OCI-LY7 (cell line): ENCODE measurements around the gene FGD3. TPM values are rescaled to one million over a fixed set of nuclear protein-coding genes. Genes with fewer than 3 reads are reported as not detected.

Source experiments
- BruUV-seq: library from RNA; stranded (reverse); fragments of 400-500 nt; replicated peaks from 2 replicates; lab custom pipeline; 2021; lab: Mats Ljungman, UMichigan
- CTCF ChIA-PET: fragments of 300-600 bp; sonication (Branson Sonifier 250); formaldehyde crosslinking; loops from one replicate; lab custom pipeline; 2022; ENCODE audit warnings: antibody characterized with exemption; ENCODE audit not compliant: unreplicated experiment; lab: Charles Lee
- POLR2A ChIA-PET: fragments of 300-600 bp; sonication (Branson Sonifier 250); formaldehyde crosslinking; loops from one replicate; lab custom pipeline; 2022; ENCODE audit warnings: antibody characterized with exemption; lab: Charles Lee
- DNase-seq: peaks from one replicate; pipeline ENCODE4 v3.0.0-alpha.2; 2015; ENCODE audit warnings: low spot score
- H2AFZ ChIP-seq: fragments of 200-600 bp; sonication (generic), shearing (Covaris generic); 2 replicates; pipeline ENCODE4 v1.6.1; 2014; ENCODE audit warnings: mild to moderate bottlenecking, antibody characterized with exemption, low read length, moderate library complexity
- H3K27ac ChIP-seq: fragments of 200-600 bp; sonication (generic); 2 replicates; pipeline ENCODE4 v1.5.1; 2014; ENCODE audit warnings: mixed run types, low read depth, mild to moderate bottlenecking, moderate library complexity, low read length, inconsistent platforms; ENCODE audit not compliant: poor library complexity, severe bottlenecking
- H3K36me3 ChIP-seq: fragments of 200-600 bp; sonication (generic); 2 replicates; pipeline ENCODE4 v1.6.1; 2014; ENCODE audit warnings: mild to moderate bottlenecking, antibody characterized with exemption, low read length, moderate library complexity, mixed read lengths; ENCODE audit not compliant: insufficient read depth
- H3K4me1 ChIP-seq: fragments of 200-600 bp; sonication (generic); 2 replicates; pipeline ENCODE4 v1.5.1; 2014; ENCODE audit warnings: mild to moderate bottlenecking, low read length; ENCODE audit not compliant: insufficient read depth, poor library complexity, severe bottlenecking
- H3K4me2 ChIP-seq: fragments of 200-600 bp; sonication (generic); 2 replicates; pipeline ENCODE4 v1.6.1; 2014; ENCODE audit warnings: mild to moderate bottlenecking, low read length
- H3K4me3 ChIP-seq: fragments of 200-600 bp; sonication (generic); 2 replicates; pipeline ENCODE4 v1.5.1; 2014; ENCODE audit warnings: mild to moderate bottlenecking, low read depth, low read length; ENCODE audit not compliant: poor library complexity, severe bottlenecking
- H3K79me2 ChIP-seq: fragments of 200-600 bp; sonication (generic); 2 replicates; pipeline ENCODE4 v1.6.1; 2016; ENCODE audit warnings: low read depth, mild to moderate bottlenecking, low read length, moderate library complexity, mixed read lengths; ENCODE audit not compliant: insufficient read depth
- H3K9me2 ChIP-seq: fragments of 200-600 bp; sonication (generic); 2 replicates; pipeline ENCODE4 v1.6.1; 2016; ENCODE audit warnings: mild to moderate bottlenecking, low read length, mixed read lengths; ENCODE audit not compliant: insufficient read depth
- H3K9me3 ChIP-seq: fragments of 200-600 bp; sonication (generic); 2 replicates; pipeline ENCODE4 v1.6.1; 2014; ENCODE audit warnings: mild to moderate bottlenecking, mixed run types, low read length, mixed read lengths
- H4K20me1 ChIP-seq: fragments of 200-600 bp; sonication (generic); 2 replicates; pipeline ENCODE4 v1.6.1; 2014; ENCODE audit warnings: mild to moderate bottlenecking, antibody characterized with exemption, low read length, moderate library complexity, mixed read lengths; ENCODE audit not compliant: insufficient read depth
- EZH2phosphoT487 ChIP-seq: fragments of 200-600 bp; sonication (generic); IDR thresholded peaks from 2 replicates; pipeline ENCODE4 v1.6.1; 2018; ENCODE audit warnings: low read depth, borderline replicate concordance, mild to moderate bottlenecking, mixed run types, antibody characterized with exemption, low read length, moderate library complexity, mixed read lengths
- intact Hi-C: fragments of 100-400 bp; cut with micrococcal nuclease; formaldehyde crosslinking; loops from one replicate; pipeline ENCODE4 v1.10.0; 2022; ENCODE audit not compliant: unreplicated experiment
- total RNA-seq, 2 experiments: library from RNA; depleted of rRNA in 1 of 2; stranded (reverse); fragments of >200 nt in 1 of 2; shearing (Covaris generic) in 1 of 2; gene quantifications; 2 replicates each; pipeline ENCODE4 v1.2.3, GENCODE V29; 2014 to 2022
- TF ChIP-seq, protein P1 (sequence below): fragments of 200-600 bp; sonication (generic); conservative IDR thresholded peaks from 2 replicates; pipeline ENCODE4 v1.5.1; 2014; ENCODE audit warnings: mild to moderate bottlenecking, antibody characterized with exemption, low read length, moderate library complexity, mixed read lengths

The FGD3 gene
- total RNA-seq, 2 experiments from 2014 or later, result 22.1 to 22.9 TPM

DNA sequence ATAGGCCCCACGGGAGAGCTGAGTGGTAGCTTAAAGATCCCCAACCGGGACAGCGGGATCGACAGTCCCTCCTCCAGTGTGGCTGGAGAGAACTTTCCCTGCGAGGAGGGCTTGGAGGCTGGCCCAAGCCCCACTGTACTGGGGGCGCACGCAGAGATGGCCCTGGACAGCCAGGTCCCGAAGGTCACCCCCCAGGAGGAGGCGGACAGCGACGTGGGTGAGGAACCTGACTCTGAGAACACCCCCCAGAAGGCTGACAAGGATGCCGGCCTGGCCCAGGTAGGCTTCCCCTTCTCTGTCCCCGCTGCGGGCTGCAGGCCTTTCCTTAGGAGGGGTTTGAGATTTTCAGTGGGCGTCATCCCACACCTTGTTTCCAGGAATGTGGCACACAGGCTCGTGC is 29.1 kb downstream of the FGD3 start:
- no peaks in the 10 kb centered on the region for H4K20me1 ChIP-seq
- no peak overlapping the region for H3K4me3 ChIP-seq
- no peak overlapping the region for H2AFZ ChIP-seq
- H3K4me2 ChIP-seq, result no peak overlapping the region
- CTCF ChIA-PET, result no interaction called here
- H3K9me3 ChIP-seq, result peaks cover 4% of the 10 kb centered on the region; the same call in 1 of the 2 replicates
- no peak for DNase-seq
- intact Hi-C loops, result no loop called here
- TF ChIP-seq EZH2phosphoT487, result no peak
- TF ChIP-seq, protein P1, sequence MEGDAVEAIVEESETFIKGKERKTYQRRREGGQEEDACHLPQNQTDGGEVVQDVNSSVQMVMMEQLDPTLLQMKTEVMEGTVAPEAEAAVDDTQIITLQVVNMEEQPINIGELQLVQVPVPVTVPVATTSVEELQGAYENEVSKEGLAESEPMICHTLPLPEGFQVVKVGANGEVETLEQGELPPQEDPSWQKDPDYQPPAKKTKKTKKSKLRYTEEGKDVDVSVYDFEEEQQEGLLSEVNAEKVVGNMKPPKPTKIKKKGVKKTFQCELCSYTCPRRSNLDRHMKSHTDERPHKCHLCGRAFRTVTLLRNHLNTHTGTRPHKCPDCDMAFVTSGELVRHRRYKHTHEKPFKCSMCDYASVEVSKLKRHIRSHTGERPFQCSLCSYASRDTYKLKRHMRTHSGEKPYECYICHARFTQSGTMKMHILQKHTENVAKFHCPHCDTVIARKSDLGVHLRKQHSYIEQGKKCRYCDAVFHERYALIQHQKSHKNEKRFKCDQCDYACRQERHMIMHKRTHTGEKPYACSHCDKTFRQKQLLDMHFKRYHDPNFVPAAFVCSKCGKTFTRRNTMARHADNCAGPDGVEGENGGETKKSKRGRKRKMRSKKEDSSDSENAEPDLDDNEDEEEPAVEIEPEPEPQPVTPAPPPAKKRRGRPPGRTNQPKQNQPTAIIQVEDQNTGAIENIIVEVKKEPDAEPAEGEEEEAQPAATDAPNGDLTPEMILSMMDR, result no peak
- no peaks in the 10 kb centered on the region for H3K9me2 ChIP-seq
- no TSS peak for BruUV-seq
- no peak overlapping the region for H3K27ac ChIP-seq
- POLR2A ChIA-PET, result no interaction called here
- peaks cover 10% of the 10 kb centered on the region for H3K4me1 ChIP-seq
- peaks cover 3% of the 10 kb centered on the region; the same call in 1 of the 2 replicates for H3K79me2 ChIP-seq
- H3K36me3 ChIP-seq, result peaks cover 32% of the 10 kb centered on the region

DNA sequence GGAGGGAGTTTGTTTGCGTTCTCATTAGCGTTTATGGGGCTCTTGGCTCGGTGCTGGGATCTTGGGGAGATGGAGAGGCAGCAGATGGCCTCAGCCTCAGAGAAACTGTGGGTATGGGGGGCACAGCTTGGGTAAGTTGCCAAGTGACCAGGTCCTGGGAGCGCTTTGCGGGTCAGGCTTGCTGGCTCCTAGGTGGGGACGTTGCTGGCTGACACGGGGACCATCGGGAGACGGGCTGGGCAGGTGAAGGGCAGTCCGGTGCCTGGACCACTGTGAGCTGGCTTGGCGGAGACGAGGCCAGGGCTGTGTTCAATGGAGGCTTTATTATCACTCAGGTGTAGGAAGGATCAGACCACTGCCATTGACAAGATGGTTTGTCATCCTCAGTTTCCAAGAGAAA is 30.0 kb downstream of the FGD3 start:
- TF ChIP-seq, protein P1, result no peak
- TF ChIP-seq EZH2phosphoT487, result no peak
- peaks cover 13% of the 10 kb centered on the region; the same call in 1 of the 2 replicates for H3K9me3 ChIP-seq
- H3K4me2 ChIP-seq, result no peak overlapping the region
- peaks cover 3% of the 10 kb centered on the region; the same call in 1 of the 2 replicates for H3K79me2 ChIP-seq
- no peak overlapping the region for H3K27ac ChIP-seq
- H2AFZ ChIP-seq, result no peak overlapping the region
- BruUV-seq, result no TSS peak
- POLR2A ChIA-PET, result interaction anchor here (0.5 kb wide), 1 partner anchor 364 kb away, joined by 3 read pairs; no protein-coding TSS in a partner anchor
- CTCF ChIA-PET, result no interaction called here
- no peaks in the 10 kb centered on the region for H3K9me2 ChIP-seq
- no peak overlapping the region for H3K4me3 ChIP-seq
- H4K20me1 ChIP-seq, result no peaks in the 10 kb centered on the region
- peaks cover 9% of the 10 kb centered on the region for H3K4me1 ChIP-seq
- DNase-seq, result no peak
- peaks cover 39% of the 10 kb centered on the region for H3K36me3 ChIP-seq
- intact Hi-C loops, result no loop called here

DNA sequence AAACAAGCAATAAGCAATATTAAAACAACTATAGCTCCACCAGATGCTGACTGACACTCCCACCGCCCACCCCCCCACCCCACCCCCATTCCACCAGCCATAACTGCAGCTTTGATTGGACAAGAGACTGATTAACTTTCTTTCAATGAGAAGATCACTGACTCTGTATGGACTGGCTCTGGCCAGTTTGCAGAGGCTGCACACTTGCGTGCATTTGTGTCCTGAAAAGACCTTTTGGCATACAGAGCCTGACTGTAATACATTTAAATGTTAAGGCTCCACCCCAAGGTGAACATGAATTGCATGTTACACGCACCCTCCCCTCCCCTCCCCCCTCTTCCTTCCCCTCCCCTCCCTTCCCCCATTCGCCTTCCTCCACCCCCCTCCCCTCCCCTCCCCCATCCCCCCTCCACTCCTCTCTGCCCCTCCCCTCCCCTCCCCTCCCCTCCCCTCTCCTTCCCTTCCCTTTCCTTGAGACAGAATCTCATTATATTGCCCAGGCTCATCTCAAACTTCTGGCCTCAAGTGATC is 31.1 kb downstream of the FGD3 start:
- Histone ChIP-seq H4K20me1 (no peaks in the 10 kb centered on the region), H3K4me3 (no peak overlapping the region), H3K4me1 (peaks cover 2% of the 10 kb centered on the region), H3K4me2 (no peak overlapping the region), H3K9me2 (no peaks in the 10 kb centered on the region), H3K36me3 (peaks cover 44% of the 10 kb centered on the region), H3K9me3 (peaks cover 23% of the 10 kb centered on the region; the same call in 1 of the 2 replicates), H3K79me2 (0 out of 2 replicates have a peak, but pooled peaks cover 1% of the 10 kb centered on the region), H2AFZ (no peak overlapping the region), H3K27ac (no peak overlapping the region)
- POLR2A ChIA-PET, result interaction anchor here (0.6 to 0.7 kb wide), 2 partner anchors 405 to 643 kb away, joined by 3 to 4 read pairs; no protein-coding TSS in a partner anchor
- no peak for DNase-seq
- TF ChIP-seq, protein P1, result no peak
- TF ChIP-seq EZH2phosphoT487, result no peak
- BruUV-seq, result no TSS peak
- intact Hi-C loops, result no loop called here
- CTCF ChIA-PET, result no interaction called here
